HG03066 (cell line): ENCODE results near the gene DESI2.
"Not testable (repeated sequence)": the region's sequence is repeated elsewhere in the genome, so short reads cannot be mapped to it uniquely, and the experiment has no call there.

Source experiments
- ATAC-seq: cut with Tn5 transposase; IDR thresholded peaks from one replicate; pipeline ENCODE4 v1.9.1; 2021; ENCODE audit warnings: low read depth; ENCODE audit not compliant: unreplicated experiment

DESI2 gene

DNA sequence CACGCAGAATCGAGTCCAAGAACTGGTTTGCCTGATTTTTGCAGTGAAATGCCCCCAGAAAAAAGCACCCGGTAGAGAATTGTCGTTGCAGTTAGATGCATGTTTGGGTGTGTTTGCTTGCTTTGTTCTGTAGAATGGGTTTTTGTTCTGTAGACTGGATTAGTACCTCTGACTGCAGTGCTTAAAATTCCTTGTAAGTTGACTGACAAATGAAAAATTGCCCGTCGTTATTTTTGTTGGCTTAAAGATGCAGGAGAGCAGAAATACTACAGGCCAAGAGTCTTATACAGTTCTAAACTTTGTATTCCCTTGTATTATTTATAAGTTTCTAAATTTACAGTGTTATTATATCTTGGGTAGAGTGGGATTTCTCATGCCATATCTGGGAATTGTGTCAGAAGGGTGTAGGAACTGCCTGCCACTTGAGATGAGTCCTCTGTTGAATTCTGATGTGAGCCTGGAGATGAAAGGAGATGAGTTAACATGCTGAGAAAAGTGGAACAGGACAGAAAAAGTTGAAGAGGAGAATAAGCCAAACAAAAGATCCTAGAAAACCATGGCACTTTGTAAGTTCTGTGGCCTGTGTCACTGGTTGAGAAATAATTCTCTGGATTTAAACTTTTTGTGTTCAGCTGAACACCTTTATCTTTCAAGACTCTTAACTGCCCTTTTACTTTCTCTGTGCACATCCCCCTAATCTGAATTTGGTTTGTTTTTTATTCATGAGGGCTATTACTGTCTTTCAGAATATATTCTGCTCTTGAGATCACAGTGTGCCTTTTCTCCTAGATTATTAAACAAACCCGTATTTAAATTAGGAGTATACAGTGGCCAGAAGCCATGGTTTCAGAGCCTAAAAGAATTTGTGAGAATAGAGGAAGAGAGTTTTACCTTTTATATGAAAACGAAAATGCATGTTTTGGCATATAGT is 1.4 kb downstream of the DESI2 start:
- no peak for ATAC-seq

DNA sequence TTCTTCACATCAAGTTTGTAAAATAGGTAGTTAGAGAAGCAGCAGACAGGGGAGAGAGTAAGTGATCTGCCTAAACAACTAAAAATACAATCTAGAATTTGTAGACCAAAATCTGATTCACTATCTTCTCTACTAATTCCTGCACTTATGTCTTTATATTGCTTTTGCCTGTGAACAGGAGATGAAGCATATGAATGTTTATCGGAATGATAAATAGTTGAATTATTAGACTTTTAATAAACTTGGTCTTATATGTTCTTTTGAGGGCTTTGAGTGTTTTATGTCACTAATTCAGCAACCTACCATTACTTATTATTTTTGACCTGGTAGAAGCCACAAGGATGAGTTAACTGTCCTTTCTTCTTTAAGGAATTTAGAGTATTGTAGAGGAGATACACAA is 2.3 kb downstream of the DESI2 start:
- no peak for ATAC-seq

DNA sequence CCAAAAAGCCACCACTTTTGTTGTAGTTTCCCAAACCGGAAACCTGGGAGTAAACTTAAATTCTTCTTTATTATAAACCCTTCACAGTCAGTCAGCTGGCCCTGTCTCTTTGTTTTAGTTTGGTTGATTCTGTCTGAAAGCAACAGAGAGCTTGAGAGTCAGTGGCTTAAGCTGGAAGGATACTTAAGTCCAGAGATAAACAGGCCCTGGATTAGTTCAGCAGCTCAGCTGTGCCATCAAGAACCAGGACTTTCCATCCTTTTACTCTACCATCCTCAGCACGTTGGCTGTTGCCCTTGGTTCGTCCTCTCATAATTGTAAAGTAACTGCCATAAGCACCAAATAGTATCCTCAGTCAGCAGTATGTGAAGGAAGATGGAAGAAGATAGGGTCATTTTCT is 4.5 kb downstream of the DESI2 start:
- ATAC-seq: no peak

DNA sequence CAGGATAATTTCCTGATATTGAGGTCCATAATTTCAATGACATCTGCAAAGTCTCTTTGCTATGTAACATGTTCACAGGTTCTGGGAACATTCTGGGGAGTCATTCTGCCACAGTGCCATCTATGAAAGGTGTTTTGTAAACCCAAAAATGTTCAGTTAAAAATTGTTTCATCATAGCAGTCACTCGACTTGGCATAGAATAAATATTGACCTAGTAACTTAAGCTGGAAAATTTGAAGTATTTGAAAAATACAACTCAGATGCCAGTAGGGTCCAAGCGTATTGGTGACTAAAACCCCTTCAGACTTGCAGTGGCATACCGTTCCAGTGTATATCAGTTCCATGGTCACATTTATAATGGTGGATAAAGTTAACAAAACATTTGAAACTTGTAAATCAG is 6.8 kb downstream of the DESI2 start:
- no peak for ATAC-seq

DNA sequence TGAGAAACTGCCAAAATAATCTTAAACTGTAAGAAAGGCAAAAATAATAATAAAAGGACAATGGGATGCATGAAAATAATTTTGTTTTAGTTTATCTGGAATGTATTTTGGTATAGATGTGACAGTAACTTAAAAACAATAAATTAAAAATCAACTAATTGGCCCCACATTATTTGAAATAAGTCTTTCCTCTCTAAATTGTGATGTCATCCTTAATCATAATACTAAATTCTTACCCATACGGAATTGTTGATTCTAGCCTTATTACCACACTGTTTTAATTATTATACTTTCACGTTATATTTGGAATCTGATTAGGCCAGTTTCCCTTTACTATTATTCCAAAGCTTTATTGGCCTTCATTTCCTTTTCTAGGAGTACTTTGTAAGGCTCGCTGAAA is 7.7 kb downstream of the DESI2 start:
- no peak for ATAC-seq

DNA sequence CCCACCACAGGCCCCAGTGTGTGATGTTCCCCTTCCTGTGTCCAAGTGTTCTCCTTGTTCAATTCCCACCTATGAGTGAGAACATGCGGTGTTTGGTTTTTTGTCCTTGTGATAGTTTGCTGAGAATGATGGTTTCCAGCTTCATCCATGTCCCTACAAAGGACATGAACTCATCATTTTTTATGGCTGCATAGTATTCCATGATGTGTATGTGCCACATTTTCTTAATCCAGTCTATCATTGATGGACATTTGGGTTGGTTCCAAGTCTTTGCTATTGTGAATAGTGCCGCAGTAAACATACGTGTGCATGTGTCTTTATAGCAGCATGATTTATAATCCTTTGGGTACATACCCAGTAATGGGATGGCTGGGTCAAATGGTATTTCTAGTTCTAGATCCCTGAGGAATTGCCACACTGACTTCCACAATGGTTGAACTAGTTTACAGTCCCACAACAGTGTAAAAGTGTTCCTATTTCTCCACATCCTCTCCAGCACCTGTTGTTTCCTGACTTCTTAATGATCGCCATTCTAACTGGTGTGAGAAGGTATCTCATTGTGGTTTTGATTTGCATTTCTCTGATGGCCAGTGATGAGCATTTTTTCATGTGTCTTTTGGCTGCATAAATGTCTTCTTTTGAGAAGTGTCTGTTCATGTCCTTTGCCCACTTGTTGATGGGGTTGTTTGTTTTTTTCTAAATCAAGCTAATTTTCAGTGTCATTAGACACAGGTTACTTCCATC is 8.8 kb downstream of the DESI2 start:
- not testable (repeated sequence) for ATAC-seq

DNA sequence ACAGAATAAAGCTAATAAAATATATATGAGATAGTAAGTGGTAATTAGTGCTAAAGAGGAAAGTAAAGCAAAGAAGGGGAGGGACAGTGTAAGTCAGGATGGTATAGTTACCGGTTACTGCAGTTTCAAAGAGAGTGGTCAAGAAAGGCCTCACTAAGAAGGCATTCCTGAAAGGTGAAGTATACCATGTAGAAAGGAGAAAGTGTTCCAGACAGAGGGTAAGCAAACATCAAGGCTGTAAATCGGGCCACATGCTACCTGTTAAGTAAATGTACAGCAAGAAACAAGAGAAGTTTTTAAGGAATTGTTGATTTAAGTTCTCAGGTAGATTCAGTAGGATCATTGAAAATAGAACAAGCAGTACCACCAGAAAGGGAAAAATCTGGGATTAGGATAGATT is 9.7 kb downstream of the DESI2 start:
- no peak for ATAC-seq

DNA sequence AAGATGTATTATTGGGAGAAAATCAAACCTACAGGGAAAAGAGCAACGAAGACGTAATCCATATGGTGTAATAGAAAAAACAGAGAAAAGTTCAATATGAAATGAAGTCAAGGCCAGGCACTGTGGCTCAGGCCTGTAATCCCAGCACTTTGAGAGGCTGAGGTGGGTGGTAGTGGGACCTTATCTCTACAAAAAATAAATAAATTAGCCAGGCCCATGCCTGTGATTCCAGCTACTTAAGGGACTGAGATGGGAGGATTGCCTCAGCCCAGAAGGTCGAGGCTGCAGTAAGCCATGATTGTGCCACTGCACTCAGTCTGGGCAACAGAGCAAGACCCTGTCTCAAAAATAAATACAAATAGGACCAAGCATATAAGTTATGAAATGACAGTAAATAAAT is 11.4 kb downstream of the DESI2 start:
- ATAC-seq: no peak

DNA sequence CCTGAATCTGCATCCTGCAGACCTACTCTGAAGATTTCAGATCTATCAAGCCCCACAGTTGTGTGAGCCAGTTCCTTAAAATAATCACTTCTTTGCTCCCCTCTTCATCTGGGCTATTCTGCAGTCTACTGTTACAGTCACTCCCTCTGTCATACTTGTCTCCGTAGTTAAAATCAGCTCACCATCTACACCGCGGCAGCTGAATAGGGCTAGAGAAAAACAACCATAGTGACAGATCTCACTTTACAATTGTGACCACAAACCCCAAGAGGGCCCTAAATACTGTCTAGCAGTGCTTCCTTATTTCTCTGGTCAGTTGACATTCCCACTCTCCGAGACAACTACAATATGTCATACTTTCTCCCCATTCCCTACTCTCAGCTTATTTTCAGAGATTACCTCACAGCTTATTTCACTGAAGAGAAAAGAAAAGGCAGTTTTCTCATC is 12.9 kb downstream of the DESI2 start:
- ATAC-seq: peak; percentile 88

DNA sequence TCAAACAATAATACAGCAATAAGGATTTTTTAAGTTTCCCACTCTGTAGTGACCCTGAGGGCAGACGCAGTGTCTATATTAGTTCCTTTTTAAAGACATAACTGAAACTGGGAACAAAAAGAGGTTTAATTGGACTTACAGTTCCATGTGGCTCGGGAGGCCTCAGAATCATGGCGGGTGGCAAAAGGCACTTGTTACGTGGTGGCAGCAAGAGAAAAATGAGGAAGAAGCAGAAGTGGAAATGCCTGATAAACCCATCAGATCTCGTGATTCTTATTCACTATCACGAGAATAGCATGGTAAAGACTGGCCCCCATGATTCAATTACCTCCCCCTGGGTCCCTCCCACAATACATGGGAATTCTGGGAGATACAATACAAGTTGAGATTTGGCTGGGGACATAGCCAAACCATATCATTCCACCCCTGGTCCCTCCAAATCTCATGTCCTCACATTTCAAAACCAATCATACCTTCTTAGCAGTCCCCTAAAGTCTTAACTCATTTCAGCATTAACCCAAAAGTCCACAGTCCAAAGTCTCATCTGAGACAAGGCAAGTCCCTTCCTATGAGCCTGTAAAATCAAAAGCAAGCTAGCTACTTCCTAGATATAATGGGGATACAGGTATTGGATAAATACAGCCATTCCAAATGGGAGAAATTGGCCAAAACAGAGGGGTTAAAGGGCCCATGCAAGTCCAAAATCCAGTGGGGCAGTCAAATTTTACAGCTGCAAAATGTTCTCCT is 13.9 kb downstream of the DESI2 start:
- ATAC-seq: not testable (repeated sequence)

DNA sequence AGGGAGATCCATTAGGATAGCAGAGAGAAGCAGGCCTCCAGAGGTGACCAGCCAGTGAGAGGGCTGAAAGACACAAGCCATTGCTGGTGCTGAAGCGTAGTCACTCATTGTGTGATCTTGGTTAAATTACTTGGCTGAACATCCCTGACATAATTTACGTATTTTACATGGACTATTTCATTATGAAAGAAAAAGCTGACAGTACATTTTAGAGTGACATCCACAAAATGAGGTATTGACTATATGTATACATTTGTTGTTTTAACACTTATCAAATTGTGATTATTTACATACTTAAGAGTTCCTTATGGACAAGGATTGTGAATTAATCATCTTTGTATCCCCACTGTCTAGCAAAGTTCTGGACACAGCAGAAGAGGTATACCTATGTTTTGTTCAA is 14.9 kb downstream of the DESI2 start:
- no peak for ATAC-seq

DNA sequence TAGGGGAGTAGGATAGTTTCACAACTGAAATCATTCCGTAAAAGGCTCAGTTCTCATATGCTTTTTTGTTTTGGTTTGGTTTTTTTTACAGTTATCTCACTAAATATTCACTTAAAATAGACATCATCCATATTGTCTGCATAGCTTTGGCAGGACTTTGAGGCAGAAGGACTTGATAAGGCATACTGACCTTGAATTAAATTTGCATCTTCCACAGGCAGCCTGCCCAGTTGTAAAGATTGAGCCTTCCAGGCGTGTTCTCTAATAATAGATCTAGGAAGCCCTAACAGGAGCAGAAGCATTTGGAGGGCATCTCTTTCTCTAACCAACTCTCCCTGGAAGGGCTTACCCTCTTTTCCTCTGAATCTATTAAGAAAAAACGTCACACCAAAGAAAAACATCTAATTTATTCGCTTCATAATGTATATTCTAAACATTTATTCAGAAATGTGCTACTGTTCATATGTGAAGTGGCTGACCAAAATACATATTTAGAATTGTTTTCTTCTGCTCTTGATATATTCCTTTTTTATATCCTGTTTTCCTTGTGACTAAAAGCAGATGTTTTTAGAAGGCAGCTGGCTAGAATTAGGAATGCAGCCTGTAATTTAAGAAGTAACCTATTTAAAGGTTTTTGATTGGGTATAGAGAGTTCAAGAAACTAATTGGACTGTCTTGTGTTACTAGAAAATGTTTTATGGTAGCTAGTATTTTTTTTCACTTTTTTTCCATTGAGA is 20.2 kb downstream of the DESI2 start:
- no peak for ATAC-seq

DNA sequence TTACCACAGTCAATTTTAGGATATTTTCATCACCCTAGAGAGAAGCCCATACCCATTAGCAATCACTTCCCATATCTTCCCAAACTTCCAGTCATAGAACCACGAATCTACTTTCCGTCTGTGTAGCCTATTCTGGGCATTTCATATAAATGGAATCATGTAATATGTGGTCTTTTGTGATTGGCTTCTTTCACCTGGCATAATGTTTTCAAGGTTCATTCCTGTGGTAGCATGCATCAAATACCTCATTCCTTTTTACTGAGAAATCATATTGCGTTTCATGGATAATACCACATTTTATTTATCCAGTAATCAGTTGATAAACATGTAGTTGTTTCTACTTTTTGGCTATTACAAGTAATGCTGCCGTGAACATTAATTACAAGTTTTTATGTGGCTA is 21.5 kb downstream of the DESI2 start:
- no peak for ATAC-seq

DNA sequence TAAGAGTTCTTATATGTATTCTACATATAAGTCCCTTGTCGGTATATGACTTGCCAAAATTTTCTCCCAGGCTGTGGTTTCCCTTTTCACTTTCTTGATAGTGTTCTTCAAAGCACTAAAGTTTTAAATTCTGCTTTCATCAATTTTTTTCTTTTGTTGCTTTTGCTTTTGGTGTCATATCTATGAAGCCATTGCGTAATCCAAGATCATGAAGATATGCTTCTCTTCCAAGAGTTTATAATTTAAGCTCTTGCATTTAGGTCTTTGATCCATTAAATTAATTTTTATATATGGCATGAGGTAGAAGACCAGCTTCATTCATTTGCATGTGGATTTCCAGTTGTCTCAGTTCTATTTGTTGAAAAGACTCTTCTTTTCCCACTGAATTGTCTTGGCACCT is 22.2 kb downstream of the DESI2 start:
- ATAC-seq: no peak

DNA sequence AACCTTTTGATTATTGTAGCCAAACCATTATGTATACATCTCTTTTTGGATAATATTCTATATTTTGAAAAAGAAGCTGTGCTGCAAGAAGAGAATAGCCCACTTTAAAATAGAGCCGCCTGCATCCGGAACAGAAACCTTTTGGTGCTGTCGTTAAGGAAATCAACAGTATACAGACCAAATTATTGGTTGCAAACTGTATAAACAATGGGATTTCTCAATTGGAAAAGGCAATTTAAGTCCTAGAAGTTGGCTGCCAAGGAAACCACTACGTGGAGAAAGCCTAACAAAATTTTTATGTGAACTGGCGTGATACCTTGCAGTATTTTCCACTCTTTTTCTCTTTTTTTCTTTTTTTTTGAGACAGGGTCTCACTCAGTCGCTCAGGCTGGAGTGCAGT is 25.8 kb downstream of the DESI2 start:
- ATAC-seq: no peak

DNA sequence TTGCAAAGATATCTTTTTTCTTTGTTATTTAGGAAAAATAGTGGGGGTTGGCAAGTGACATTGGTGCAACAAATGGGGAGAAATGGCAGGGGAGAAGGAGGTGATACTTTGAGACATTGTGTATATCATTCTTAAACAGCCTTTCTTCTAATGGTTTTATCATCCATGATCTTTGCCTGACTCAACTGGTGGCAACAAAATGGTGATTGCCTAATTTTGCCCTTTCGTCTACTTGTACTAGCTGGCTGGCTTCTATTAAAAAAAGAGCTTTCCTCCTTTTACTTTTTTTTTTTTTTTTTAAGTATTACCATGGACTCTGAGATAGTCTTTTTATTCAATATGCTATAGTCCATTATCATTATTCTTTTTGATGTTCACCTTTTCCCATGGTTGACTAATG is 27.7 kb downstream of the DESI2 start:
- no peak for ATAC-seq

DNA sequence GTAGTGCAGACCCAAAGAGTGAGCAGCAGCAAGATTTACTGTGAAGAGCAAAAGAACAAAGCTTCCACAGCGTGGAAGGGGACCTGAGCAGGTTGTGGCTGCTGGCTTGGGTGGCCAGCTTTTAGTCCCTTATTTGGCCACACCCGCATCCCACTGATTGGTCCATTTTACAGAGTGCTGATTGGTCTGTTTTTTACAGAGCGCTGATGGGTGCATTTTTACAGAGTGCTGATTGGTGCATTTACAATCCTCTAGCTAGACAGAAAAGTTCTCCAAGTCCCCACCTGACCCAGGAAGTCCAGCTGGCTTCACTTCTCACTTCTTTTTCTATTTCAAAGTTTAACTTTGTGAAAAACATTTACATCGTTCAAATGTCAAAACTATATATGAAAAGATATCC is 29.2 kb downstream of the DESI2 start:
- not testable (repeated sequence) for ATAC-seq

DNA sequence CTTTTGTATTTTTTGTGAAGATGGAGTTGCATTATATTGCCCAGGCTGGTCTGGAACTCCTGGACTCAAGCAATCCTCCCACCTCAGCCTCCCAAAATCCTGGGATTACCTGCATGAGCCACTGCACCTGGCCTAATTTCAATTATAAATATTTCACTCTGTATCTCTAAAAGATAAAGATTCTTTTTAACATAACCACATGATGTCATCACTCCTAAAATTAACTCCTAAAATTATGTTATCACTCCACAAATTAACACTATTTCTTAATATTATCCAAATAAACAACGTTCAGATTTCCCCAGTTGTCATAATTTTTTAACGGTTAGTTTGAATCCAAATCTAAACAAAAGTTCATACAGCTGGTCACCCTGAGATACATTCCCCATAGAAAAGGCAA is 43.0 kb downstream of the DESI2 start:
- no peak for ATAC-seq

DNA sequence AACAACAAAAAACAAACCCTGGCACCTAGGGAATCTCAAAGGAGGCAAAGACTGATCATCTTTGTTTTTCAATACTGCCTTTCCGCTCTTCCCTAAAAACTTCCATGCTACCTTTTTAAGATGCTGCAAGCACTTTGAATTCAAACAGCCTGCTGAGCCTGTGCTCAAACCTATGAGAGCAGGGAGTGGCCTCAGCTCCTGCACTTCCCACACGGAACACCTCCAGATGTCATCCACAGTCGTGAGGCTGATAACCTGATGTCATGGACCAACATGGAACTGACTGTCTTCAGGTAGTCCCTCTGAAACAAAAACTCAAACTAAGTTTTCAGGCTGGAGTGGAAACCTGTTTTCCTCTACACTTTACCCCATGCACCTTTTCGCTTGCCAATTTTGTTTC is 46.8 kb downstream of the DESI2 start:
- ATAC-seq: no peak

DNA sequence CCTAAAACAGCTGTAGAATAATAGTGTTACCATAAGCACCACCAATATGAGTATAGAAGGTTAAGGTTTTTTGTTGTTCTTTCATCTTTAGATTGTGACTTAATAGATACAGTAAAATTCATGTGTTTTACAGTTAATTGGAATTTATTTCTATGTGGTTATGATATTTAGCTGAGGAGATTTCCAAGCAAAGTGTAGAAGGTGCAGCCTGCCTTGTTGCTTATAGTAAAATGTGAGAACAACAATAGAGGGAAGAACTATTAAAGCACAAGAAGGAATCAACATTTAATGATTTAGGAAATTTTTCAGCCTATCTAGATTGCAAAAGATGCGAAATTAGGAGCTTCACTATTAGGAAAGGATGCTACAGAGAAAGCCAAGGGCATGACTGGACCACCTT is 47.9 kb downstream of the DESI2 start:
- ATAC-seq: no peak
